PC-3 (cell line): Measurements from ENCODE around the gene DEPDC7. TPM values are rescaled to one million over a fixed set of nuclear protein-coding genes. Genes with fewer than 3 reads are reported as not detected.

Experiments used
- ATAC-seq: fragments of 200-7000 bp; cut with Tn5 transposase; 2 replicates; pipeline ENCODE4 v1.9.1; 2020; ENCODE audit warnings: mild to moderate bottlenecking, moderate library complexity
- BruUV-seq: library from RNA; stranded (reverse); fragments of 400-500 nt; replicated peaks from 2 replicates; lab custom pipeline; 2021; lab: Mats Ljungman, UMichigan
- CTCF ChIA-PET: fragments of 300-600 bp; sonication (Branson Sonifier 250); formaldehyde crosslinking; loops from one replicate; lab custom pipeline; 2022; ENCODE audit warnings: antibody characterized with exemption; lab: Charles Lee
- POLR2A ChIA-PET: fragments of 300-600 bp; sonication (Branson Sonifier 250); formaldehyde crosslinking; loops from one replicate; lab custom pipeline; 2022; ENCODE audit warnings: antibody characterized with exemption; ENCODE audit not compliant: unreplicated experiment; lab: Charles Lee
- DNase-seq: peaks from one replicate; pipeline ENCODE4 v3.0.0-alpha.2; 2015
- H2AFZ ChIP-seq: fragments of 300-600 bp; sonication (generic); 2 replicates; pipeline ENCODE4 v1.6.0; 2016; ENCODE audit warnings: antibody characterized with exemption, low read length
- H3F3A ChIP-seq: fragments of 300-600 bp; sonication (generic); one replicate; pipeline ENCODE4 v1.6.0; 2017; ENCODE audit warnings: antibody characterized with exemption, low read length, control low read depth, mild to moderate bottlenecking; ENCODE audit not compliant: unreplicated experiment
- H3K27ac ChIP-seq: fragments of 300-600 bp; sonication (generic); 2 replicates; pipeline ENCODE4 v1.5.1; 2016; ENCODE audit warnings: mild to moderate bottlenecking, low read length
- H3K27me3 ChIP-seq: fragments of 300-600 bp; sonication (generic); 2 replicates; pipeline ENCODE4 v1.6.1; 2016; ENCODE audit warnings: low read length, mixed read lengths
- H3K36me3 ChIP-seq: fragments of 300-600 bp; sonication (generic); 2 replicates; pipeline ENCODE4 v1.6.1; 2016; ENCODE audit warnings: low read depth, mixed run types, low read length, mixed read lengths
- H3K4me1 ChIP-seq: fragments of 300-600 bp; sonication (generic); 2 replicates; pipeline ENCODE4 v1.5.1; 2016; ENCODE audit warnings: low read length; ENCODE audit not compliant: insufficient read depth
- H3K4me2 ChIP-seq: fragments of 300-600 bp; sonication (generic); 2 replicates; pipeline ENCODE4 v1.6.0; 2016; ENCODE audit warnings: low read length
- H3K4me3 ChIP-seq: fragments of 300-600 bp; sonication (generic); 2 replicates; pipeline ENCODE4 v1.5.1; 2016; ENCODE audit warnings: mild to moderate bottlenecking, low read length, mixed read lengths
- H3K79me2 ChIP-seq: fragments of 300-600 bp; sonication (generic); 2 replicates; pipeline ENCODE4 v1.6.1; 2017; ENCODE audit warnings: low read length, mixed read lengths
- H3K9ac ChIP-seq: fragments of 300-600 bp; sonication (generic); 2 replicates; pipeline ENCODE4 v1.6.0; 2016; ENCODE audit warnings: mild to moderate bottlenecking, low read length
- H3K9me2 ChIP-seq: fragments of 300-600 bp; sonication (generic); replicated peaks from 2 replicates; pipeline ENCODE4 v1.6.1; 2016; ENCODE audit warnings: mixed run types, low read length, mixed read lengths
- H3K9me3 ChIP-seq: fragments of 300-600 bp; sonication (generic); 2 replicates; pipeline ENCODE4 v1.6.1; 2016; ENCODE audit warnings: low read length, mixed read lengths
- H4K20me1 ChIP-seq: fragments of 300-600 bp; sonication (generic); 2 replicates; pipeline ENCODE4 v1.6.1; 2016; ENCODE audit warnings: low read length, mixed read lengths
- CTCF ChIP-seq: fragments of 300-600 bp; sonication (generic); conservative IDR thresholded peaks from 2 replicates; pipeline ENCODE4 v1.5.1; 2017; ENCODE audit warnings: antibody characterized with exemption, low read depth, mild to moderate bottlenecking, low read length
- EZH2 ChIP-seq: fragments of 300-600 bp; sonication (generic); IDR thresholded peaks from one replicate; pipeline ENCODE4 v1.6.1; 2017; ENCODE audit warnings: antibody characterized with exemption, mild to moderate bottlenecking, low read length; ENCODE audit not compliant: unreplicated experiment
- EZH2phosphoT487 ChIP-seq: fragments of 300-600 bp; sonication (generic); IDR thresholded peaks from 2 replicates; pipeline ENCODE4 v1.6.1; 2018; ENCODE audit warnings: mild to moderate bottlenecking, antibody characterized with exemption, low read length, borderline replicate concordance
- intact Hi-C: fragments of 100-400 bp; cut with micrococcal nuclease; formaldehyde crosslinking; loops from 2 replicates; pipeline ENCODE4 v1.9.0; 2023
- total RNA-seq: library from RNA; depleted of rRNA; stranded (reverse); fragments of >200 nt; gene quantifications from 2 replicates; pipeline ENCODE4 v1.2.3, GENCODE V29; 2014

The DEPDC7 gene
- total RNA-seq, 1 experiment from 2014 or later = not detected

DNA sequence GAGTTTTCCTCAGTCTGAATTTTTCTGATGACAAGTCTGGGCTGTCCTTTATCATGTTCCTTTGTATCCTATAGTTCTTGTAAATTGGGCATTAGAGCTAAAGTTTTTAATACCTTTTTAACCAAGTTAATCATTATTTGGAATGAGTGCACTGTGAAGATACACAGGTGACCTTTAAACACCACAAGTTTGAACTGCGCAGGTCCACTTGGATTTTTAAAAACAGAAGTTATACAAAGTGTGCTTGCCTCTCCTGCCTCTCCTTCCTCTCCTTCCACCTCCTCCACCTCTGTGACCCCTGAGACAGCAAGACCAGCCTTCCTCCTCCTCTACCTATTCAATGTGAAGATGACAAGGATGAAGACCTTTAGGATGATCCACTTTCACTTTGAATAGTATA lies 19.3 kb downstream of the DEPDC7 start:
- H3K27me3 ChIP-seq = no peaks in the 10 kb centered on the region
- H3K9ac ChIP-seq = no peak overlapping the region
- H4K20me1 ChIP-seq = no peaks in the 10 kb centered on the region
- intact Hi-C loops = no loop called here
- H3F3A ChIP-seq = no peaks in the 10 kb centered on the region
- no peak for ATAC-seq
- H3K27ac ChIP-seq = no peak overlapping the region
- BruUV-seq = no TSS peak
- H3K4me1 ChIP-seq = peaks cover 8% of the 10 kb centered on the region; the same call in 1 of the 2 replicates
- no peak overlapping the region for H3K4me3 ChIP-seq
- no peak overlapping the region for H3K4me2 ChIP-seq
- POLR2A ChIA-PET = interaction anchor here (0.6 kb wide), 1 partner anchor 13 kb away, joined by 3 read pairs; no protein-coding TSS in a partner anchor
- no peak for DNase-seq
- no peak for TF ChIP-seq CTCF
- no peaks in the 10 kb centered on the region for H3K9me2 ChIP-seq
- no peaks in the 10 kb centered on the region for H3K79me2 ChIP-seq
- H2AFZ ChIP-seq = no peak overlapping the region
- H3K36me3 ChIP-seq = no peaks in the 10 kb centered on the region
- CTCF ChIA-PET = no interaction called here
- no peaks in the 10 kb centered on the region for H3K9me3 ChIP-seq

- Histone ChIP-seq H2AFZ (peak within 1 kb of the TSS; percentile 92), H3K4me3 (peak within 1 kb of the TSS; percentile 95), H3F3A (peaks cover 5% of the 10 kb centered on the region), H3K4me1 (peaks cover 38% of the 10 kb centered on the region), H3K27me3 (no peaks in the 10 kb centered on the region), H3K4me2 (peak within 1 kb of the TSS; percentile 89), H4K20me1 (no peaks in the 10 kb centered on the region), H3K9me3 (no peaks in the 10 kb centered on the region), H3K36me3 (no peaks in the 10 kb centered on the region), H3K9ac (peak within 1 kb of the TSS; percentile 87), H3K79me2 (peaks cover 24% of the 10 kb centered on the region), H3K9me2 (no peaks in the 10 kb centered on the region), H3K27ac (peak within 1 kb of the TSS; percentile 88)
- peak; percentile 73 for ATAC-seq
- no TSS peak for BruUV-seq
- DNase-seq = peak; percentile 89
- CTCF ChIA-PET = interaction anchor here (0.5 to 1.0 kb wide), 2 partner anchors 26 to 65 kb away, joined by 3 to 4 read pairs; no protein-coding TSS in a partner anchor
- POLR2A ChIA-PET = interaction anchor here (0.5 to 0.8 kb wide), 2 partner anchors 16 to 210 kb away, joined by 3 to 4 read pairs; partner anchors contain the start of gene PRRG4
- TF ChIP-seq EZH2 = no peak
- TF ChIP-seq EZH2phosphoT487 = no peak
- TF ChIP-seq CTCF = no peak
- intact Hi-C loops = no loop called here
These were observed 23.8 kb downstream of the DEPDC7 start, which contains the start of gene TCP11L1 for GRCh38 chr11:33039274-33040032. TCP11L1 (plus strand) TSS chr11:33039572; CDS start chr11:33043774, 4,202 bp downstream.
